Upper lobe of right lung (tissue), 1 donor: Measurements from ENCODE around the gene NCAPG. TPM values are rescaled to one million over a fixed set of nuclear protein-coding genes. Genes with fewer than 3 reads are reported as not detected.

Source experiments
- ATAC-seq: fragments of 200-7000 bp; cut with Tn5 transposase; one replicate; pipeline ENCODE4 v1.9.1; 2020; ENCODE audit warnings: mild to moderate bottlenecking, moderate library complexity
- DNase-seq: peaks from one replicate; pipeline ENCODE4 v3.0.0-alpha.2; 2020
- H3K27ac ChIP-seq: fragments of 200-600 bp; one replicate; pipeline ENCODE4 v1.8.0; 2022
- H3K27me3 ChIP-seq: fragments of 200-600 bp; one replicate; pipeline ENCODE4 v1.8.0; 2022; ENCODE audit warnings: mild to moderate bottlenecking
- H3K36me3 ChIP-seq: fragments of 200-600 bp; one replicate; pipeline ENCODE4 v1.8.0; 2022
- H3K4me1 ChIP-seq: fragments of 200-600 bp; one replicate; pipeline ENCODE4 v1.8.0; 2022
- H3K4me3 ChIP-seq: fragments of 200-600 bp; one replicate; pipeline ENCODE4 v1.8.0; 2022; ENCODE audit warnings: mild to moderate bottlenecking
- H3K9me3 ChIP-seq: fragments of 200-600 bp; one replicate; pipeline ENCODE4 v1.8.0; 2022
- intact Hi-C: fragments of 100-400 bp; cut with DNase I; formaldehyde crosslinking; loops from one replicate; pipeline ENCODE4 v1.11.0; 2022
- long read RNA-seq: library from polyadenylated mRNA; unstranded; transcript quantifications from one replicate; pipeline ENCODE4 v2.0.0, GENCODE V29; 2021
- total RNA-seq: library from RNA; stranded (reverse); fragmentation: NEBNext Ultra II Directional; extraction: Animal tissue kit (Norgen Biotek cat#: 25700); gene quantifications from one replicate; pipeline ENCODE4 v1.2.1, GENCODE V29; 2021
- TF ChIP-seq, protein P1 (sequence below): fragments of 200-600 bp; IDR thresholded peaks from one replicate; pipeline ENCODE4 v1.8.0; 2022; ENCODE audit warnings: antibody characterized with exemption
- donor health status: DM: no; HTN: yes; CAD: no; lungs with severe emphysema.

NCAPG gene, protein sequence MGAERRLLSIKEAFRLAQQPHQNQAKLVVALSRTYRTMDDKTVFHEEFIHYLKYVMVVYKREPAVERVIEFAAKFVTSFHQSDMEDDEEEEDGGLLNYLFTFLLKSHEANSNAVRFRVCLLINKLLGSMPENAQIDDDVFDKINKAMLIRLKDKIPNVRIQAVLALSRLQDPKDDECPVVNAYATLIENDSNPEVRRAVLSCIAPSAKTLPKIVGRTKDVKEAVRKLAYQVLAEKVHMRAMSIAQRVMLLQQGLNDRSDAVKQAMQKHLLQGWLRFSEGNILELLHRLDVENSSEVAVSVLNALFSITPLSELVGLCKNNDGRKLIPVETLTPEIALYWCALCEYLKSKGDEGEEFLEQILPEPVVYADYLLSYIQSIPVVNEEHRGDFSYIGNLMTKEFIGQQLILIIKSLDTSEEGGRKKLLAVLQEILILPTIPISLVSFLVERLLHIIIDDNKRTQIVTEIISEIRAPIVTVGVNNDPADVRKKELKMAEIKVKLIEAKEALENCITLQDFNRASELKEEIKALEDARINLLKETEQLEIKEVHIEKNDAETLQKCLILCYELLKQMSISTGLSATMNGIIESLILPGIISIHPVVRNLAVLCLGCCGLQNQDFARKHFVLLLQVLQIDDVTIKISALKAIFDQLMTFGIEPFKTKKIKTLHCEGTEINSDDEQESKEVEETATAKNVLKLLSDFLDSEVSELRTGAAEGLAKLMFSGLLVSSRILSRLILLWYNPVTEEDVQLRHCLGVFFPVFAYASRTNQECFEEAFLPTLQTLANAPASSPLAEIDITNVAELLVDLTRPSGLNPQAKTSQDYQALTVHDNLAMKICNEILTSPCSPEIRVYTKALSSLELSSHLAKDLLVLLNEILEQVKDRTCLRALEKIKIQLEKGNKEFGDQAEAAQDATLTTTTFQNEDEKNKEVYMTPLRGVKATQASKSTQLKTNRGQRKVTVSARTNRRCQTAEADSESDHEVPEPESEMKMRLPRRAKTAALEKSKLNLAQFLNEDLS
- total RNA-seq, result 0.84 TPM
- long read RNA-seq, full-length matches to known transcripts, result 1 of 3 reads
- long read RNA-seq, partial matches to known transcripts, result 0 of 3 reads
- long read RNA-seq, other reads (novel, unspliced or antisense), result 2 of 3 reads

DNA sequence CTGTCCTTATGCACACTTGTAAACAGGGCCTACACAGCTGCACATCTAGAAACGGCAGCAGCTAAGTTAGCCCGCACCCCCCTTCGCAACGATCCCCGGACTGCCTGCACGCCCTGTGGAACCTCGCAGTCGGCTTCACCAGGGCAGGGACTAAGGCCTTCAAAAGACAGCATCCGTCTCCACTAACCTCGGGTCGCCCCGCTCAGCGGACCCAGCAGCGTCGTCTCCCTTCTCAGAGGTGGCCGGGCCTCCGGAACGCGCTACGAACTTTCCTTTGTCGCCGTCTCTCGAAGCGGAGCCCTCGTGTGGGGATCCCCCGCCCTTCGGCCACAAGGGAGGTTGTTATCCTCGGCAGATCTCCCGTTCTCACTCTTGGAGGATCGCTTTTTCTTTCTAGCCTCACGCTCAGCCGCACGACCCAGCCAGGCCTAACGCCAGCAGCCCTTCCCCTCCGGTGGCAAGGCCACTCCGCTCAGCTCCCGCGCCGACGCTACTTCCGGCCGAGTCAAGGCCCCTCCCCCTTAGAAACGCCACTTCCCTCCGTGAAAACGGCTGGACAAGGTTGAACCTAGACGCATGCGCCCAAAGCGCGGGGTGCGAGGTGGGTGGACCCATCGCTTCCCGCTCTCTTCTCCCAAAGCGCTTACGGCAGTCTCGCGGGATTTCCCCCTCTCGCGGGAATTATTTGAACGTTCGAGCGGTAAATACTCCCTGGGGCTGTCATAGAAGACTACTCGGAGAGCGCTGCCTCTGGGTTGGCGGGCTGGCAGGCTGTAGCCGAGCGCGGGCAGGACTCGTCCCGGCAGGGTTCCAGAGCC lies at the start of gene NCAPG, which contains the start of gene DCAF16:
Gene NCAPG, plus strand, starts transcription at position 720 of the 818 bp plus-strand sequence. CDS start 99 bp downstream, outside the sequence.
Gene DCAF16, minus strand, starts transcription at position 498 of the 818 bp plus-strand sequence. CDS start 6,616 bp downstream, outside the sequence.
- ATAC-seq (peak; percentile 100), DNase-seq (peak; percentile 100)
- peak within 1 kb of the TSS; percentile 79 for H3K4me3 ChIP-seq
- peak within 1 kb of the TSS; percentile 94 for H3K27ac ChIP-seq
- H3K9me3 ChIP-seq, result no peaks in the 10 kb centered on the region
- no peaks in the 10 kb centered on the region for H3K36me3 ChIP-seq
- intact Hi-C loops, result loop anchor here (10.0 kb wide), 1 partner anchor 784 kb away; no protein-coding TSS in a partner anchor
- H3K27me3 ChIP-seq, result no peaks in the 10 kb centered on the region
- H3K4me1 ChIP-seq, result peaks cover 43% of the 10 kb centered on the region
- TF ChIP-seq, protein P1, sequence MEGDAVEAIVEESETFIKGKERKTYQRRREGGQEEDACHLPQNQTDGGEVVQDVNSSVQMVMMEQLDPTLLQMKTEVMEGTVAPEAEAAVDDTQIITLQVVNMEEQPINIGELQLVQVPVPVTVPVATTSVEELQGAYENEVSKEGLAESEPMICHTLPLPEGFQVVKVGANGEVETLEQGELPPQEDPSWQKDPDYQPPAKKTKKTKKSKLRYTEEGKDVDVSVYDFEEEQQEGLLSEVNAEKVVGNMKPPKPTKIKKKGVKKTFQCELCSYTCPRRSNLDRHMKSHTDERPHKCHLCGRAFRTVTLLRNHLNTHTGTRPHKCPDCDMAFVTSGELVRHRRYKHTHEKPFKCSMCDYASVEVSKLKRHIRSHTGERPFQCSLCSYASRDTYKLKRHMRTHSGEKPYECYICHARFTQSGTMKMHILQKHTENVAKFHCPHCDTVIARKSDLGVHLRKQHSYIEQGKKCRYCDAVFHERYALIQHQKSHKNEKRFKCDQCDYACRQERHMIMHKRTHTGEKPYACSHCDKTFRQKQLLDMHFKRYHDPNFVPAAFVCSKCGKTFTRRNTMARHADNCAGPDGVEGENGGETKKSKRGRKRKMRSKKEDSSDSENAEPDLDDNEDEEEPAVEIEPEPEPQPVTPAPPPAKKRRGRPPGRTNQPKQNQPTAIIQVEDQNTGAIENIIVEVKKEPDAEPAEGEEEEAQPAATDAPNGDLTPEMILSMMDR, result no peak

DNA sequence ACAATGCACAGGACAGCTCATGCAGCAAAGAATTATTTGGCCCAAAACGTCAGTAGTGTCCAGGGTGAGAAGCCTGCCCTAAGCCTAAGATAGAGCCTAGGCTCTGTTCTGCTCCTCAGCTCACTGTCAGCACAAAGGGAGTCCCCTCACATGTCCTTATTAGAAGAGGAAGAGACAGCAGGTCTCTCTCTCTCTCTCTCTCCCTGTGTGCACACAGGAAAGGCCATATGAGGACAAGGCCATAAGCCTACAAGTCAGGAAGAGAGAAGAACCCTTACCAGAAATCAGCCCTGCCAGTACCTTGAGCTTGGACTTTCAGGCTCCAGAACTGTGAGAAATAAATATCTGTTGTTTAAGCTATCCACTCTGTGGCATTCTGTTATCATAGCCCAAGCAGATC lies 49.7 kb upstream of the NCAPG start:
- no peak for DNase-seq
- Histone ChIP-seq H3K27me3 (no peaks in the 10 kb centered on the region), H3K27ac (no peak overlapping the region), H3K9me3 (no peaks in the 10 kb centered on the region), H3K4me3 (no peak overlapping the region), H3K4me1 (no peaks in the 10 kb centered on the region), H3K36me3 (no peaks in the 10 kb centered on the region)
- TF ChIP-seq, protein P1, result no peak
- intact Hi-C loops, result no loop called here
- no peak for ATAC-seq

DNA sequence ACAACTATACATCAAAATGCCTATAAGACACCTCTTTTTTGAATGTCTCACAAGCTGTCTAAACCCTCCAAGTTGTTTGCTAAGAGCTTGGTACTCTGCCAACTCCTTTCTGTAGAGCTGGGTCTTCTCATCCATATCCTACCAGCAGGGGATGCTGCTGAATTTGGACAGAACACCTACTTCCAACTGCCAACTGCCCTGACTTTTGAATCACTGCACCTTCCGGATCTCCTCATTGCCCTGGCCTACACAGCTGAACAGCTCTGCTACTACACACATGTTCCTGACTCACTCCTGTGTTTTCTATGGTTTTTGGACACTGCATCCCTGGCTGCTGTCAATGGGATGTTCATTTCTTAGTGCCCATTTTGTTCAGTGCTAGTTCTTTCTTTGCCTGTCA lies 48.1 kb upstream of the NCAPG start:
- intact Hi-C loops, result no loop called here
- no peaks in the 10 kb centered on the region for H3K36me3 ChIP-seq
- no peak overlapping the region for H3K4me3 ChIP-seq
- no peak overlapping the region for H3K27ac ChIP-seq
- H3K27me3 ChIP-seq, result no peaks in the 10 kb centered on the region
- TF ChIP-seq, protein P1, result peak; percentile 24
- H3K9me3 ChIP-seq, result no peaks in the 10 kb centered on the region
- no peaks in the 10 kb centered on the region for H3K4me1 ChIP-seq
- DNase-seq, result no peak
- ATAC-seq, result peak; percentile 80

DNA sequence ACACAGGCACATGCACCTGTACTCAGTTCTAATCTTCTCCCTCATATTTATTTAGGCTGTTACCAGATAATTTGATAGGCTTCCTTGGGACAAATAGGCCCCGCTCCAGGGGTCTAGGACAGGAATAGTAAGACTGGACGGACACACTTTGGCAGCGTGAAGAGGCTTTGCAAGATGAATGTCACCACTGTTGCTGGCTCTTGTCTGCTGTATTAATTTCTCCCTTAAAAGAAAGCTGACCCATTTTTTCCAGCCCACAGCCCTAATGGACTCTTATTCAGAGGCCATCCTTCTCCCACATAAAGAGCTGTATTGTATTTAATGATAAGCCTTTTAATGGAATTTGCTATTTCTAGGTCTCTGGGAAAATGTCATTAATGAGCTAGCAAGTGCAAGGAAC lies 47.4 kb upstream of the NCAPG start:
- Histone ChIP-seq H3K4me3 (no peak overlapping the region), H3K27me3 (no peaks in the 10 kb centered on the region), H3K36me3 (no peaks in the 10 kb centered on the region), H3K27ac (no peak overlapping the region), H3K4me1 (no peaks in the 10 kb centered on the region), H3K9me3 (no peaks in the 10 kb centered on the region)
- intact Hi-C loops, result no loop called here
- ATAC-seq, result no peak
- DNase-seq, result no peak
- TF ChIP-seq, protein P1, result no peak

DNA sequence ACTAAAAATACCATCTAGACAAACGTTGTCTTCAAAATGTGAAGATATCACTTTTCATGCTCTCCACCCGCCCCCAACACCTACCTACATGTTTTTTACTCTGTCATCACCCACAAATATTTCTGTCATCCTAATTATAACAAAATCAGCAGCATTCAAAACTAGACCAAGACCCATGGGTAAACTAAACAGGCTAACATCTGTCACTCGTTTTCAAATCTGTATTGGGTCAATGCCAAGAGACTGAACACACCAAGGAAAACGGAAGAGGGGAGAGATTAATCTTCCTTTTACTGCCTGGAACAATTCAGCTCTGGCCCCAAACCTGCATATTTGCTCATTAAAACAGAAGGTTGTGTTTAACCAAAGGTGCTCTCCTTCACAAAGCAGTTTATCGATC lies 46.8 kb upstream of the NCAPG start:
- TF ChIP-seq, protein P1, result no peak

More for the DNA sequence above, 46.8 kb upstream of the NCAPG start:
- Histone ChIP-seq H3K4me1 (no peaks in the 10 kb centered on the region), H3K27ac (no peak overlapping the region), H3K36me3 (no peaks in the 10 kb centered on the region), H3K4me3 (no peak overlapping the region), H3K9me3 (no peaks in the 10 kb centered on the region), H3K27me3 (no peaks in the 10 kb centered on the region)
- DNase-seq (no peak), ATAC-seq (no peak)
- intact Hi-C loops, result no loop called here
